ENCODE data around the gene RNF8. TPM values are rescaled to one million over a fixed set of nuclear protein-coding genes. Genes with fewer than 3 reads are reported as not detected.
"Not testable (repeated sequence)": the region's sequence is repeated elsewhere in the genome, so short reads cannot be mapped to it uniquely, and the experiment has no call there.

Gene RNF8
- total and polyA plus RNA-seq, 2 experiments from 2014 or later = 30.6 to 30.8 TPM

DNA sequence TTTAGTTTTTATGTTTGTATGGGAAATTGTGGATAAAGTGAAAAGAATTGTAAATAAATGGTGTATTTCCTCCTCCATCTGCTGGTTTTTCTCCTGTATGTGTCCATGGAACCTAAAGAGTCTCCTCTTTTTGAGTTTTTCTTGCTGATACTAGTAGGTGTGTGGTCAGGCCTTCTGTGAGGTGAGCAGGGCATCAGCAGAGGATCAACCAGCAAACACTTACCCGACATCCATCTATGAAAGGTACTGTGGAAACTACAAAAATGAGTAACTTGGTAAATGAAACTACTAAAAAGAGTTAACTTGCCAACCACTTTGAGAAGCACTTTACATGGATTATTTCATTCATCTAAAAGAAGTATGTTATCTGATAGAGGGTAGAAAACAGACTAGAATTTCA, 20.9 kb upstream of the RNF8 start:
- no peaks in the 10 kb centered on the region for H3K36me3 ChIP-seq (replicated peaks; ENCODE audit: insufficient read depth, low read depth)
- H4K20me1 ChIP-seq (ENCODE audit: insufficient read depth, poor library complexity, severe bottlenecking) = no peaks in the 10 kb centered on the region
- no peaks in the 10 kb centered on the region for H3K4me1 ChIP-seq (ENCODE audit: insufficient read depth)
- H3K79me2 ChIP-seq = no peaks in the 10 kb centered on the region
- no peaks in the 10 kb centered on the region for H3K27me3 ChIP-seq
- no peak overlapping the region for H3K27ac ChIP-seq
- H3K9me3 ChIP-seq (ENCODE audit: low read depth) = no peaks in the 10 kb centered on the region
- WGBS (ENCODE audit: low lambda C conversion rate, missing lambda C conversion rate) = 100% methylated on average over 1 of the region's 1 CpG
- no peak overlapping the region for H2AFZ ChIP-seq
- no peak overlapping the region for H3K4me3 ChIP-seq
- TF ChIP-seq EZH2phosphoT487 (IDR thresholded peaks at IDR 0.05; ENCODE audit: low read depth, severe bottlenecking, unreplicated experiment) = no peak
- no peak for TF ChIP-seq EZH2 (IDR thresholded peaks at IDR 0.05; ENCODE audit: borderline replicate concordance)
- TF ChIP-seq, protein P1, sequence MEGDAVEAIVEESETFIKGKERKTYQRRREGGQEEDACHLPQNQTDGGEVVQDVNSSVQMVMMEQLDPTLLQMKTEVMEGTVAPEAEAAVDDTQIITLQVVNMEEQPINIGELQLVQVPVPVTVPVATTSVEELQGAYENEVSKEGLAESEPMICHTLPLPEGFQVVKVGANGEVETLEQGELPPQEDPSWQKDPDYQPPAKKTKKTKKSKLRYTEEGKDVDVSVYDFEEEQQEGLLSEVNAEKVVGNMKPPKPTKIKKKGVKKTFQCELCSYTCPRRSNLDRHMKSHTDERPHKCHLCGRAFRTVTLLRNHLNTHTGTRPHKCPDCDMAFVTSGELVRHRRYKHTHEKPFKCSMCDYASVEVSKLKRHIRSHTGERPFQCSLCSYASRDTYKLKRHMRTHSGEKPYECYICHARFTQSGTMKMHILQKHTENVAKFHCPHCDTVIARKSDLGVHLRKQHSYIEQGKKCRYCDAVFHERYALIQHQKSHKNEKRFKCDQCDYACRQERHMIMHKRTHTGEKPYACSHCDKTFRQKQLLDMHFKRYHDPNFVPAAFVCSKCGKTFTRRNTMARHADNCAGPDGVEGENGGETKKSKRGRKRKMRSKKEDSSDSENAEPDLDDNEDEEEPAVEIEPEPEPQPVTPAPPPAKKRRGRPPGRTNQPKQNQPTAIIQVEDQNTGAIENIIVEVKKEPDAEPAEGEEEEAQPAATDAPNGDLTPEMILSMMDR (IDR thresholded peaks at IDR 0.05; ENCODE audit: poor library complexity) = no peak
- H3K4me2 ChIP-seq = no peak overlapping the region
- DNase-seq (ENCODE audit: low spot score) = no peak
- H3K9me2 ChIP-seq (replicated peaks; ENCODE audit: insufficient read depth) = no peaks in the 10 kb centered on the region

DNA sequence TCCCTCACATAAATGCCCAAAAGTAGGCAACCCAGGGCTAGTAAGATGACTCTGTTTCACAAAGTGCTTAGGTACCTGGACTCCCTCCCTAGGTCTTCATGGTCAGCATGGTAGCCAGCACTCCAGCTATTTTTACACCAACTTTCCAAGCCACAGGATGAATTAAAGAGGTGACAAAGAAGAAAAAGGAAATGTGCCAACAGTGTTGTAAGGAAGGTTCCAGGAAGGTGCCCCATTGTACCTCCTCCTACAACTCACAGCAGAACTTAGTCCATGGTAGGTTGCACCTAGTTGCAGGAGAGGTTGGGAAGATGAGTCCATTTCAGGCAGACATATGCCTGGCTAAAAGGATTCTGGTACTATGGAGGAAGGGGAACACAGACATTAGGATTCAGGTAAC, 19.7 kb upstream of the RNF8 start:
- no peak overlapping the region for H2AFZ ChIP-seq
- no peak overlapping the region for H3K27ac ChIP-seq
- no peaks in the 10 kb centered on the region for H4K20me1 ChIP-seq (ENCODE audit: insufficient read depth, poor library complexity, severe bottlenecking)
- no peaks in the 10 kb centered on the region for H3K9me3 ChIP-seq (ENCODE audit: low read depth)
- no peaks in the 10 kb centered on the region for H3K9me2 ChIP-seq (replicated peaks; ENCODE audit: insufficient read depth)
- no peaks in the 10 kb centered on the region for H3K36me3 ChIP-seq (replicated peaks; ENCODE audit: insufficient read depth, low read depth)
- no peak for DNase-seq (ENCODE audit: low spot score)
- H3K4me2 ChIP-seq = no peak overlapping the region
- H3K4me3 ChIP-seq = no peak overlapping the region
- no peaks in the 10 kb centered on the region for H3K27me3 ChIP-seq
- TF ChIP-seq EZH2phosphoT487 (IDR thresholded peaks at IDR 0.05; ENCODE audit: low read depth, severe bottlenecking, unreplicated experiment) (no peak), EZH2 (IDR thresholded peaks at IDR 0.05; ENCODE audit: borderline replicate concordance) (no peak)
- TF ChIP-seq, protein P1 (IDR thresholded peaks at IDR 0.05; ENCODE audit: poor library complexity) = no peak
- H3K4me1 ChIP-seq (ENCODE audit: insufficient read depth) = no peaks in the 10 kb centered on the region
- H3K79me2 ChIP-seq = no peaks in the 10 kb centered on the region

DNA sequence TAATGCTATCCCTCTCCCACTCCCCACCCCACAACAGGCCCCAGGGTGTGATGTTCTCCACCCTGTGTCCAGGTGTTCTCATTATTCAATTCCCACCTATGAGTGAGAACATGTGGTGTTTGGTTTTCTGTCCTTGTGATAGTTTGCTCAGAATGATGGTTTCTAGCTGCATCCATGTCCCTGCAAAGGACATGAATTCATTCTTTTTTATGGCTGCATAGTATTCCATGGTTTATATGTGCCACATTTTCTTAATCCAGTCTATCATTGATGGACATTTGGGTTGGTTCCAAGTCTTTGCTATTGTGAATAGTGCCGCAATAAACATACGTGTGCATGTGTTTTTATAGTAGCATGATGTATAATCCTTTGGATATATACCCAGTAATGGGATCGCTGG, 15.5 kb upstream of the RNF8 start:
- DNase-seq (ENCODE audit: low spot score); H3K27ac ChIP-seq; H3K79me2 ChIP-seq; H4K20me1 ChIP-seq (ENCODE audit: insufficient read depth, poor library complexity, severe bottlenecking); H3K4me2 ChIP-seq; H3K27me3 ChIP-seq; H2AFZ ChIP-seq; H3K9me3 ChIP-seq (ENCODE audit: low read depth); H3K9me2 ChIP-seq (replicated peaks; ENCODE audit: insufficient read depth); H3K36me3 ChIP-seq (replicated peaks; ENCODE audit: insufficient read depth, low read depth); H3K4me3 ChIP-seq; H3K4me1 ChIP-seq (ENCODE audit: insufficient read depth): not testable (repeated sequence)
- 96% methylated on average over 3 of the region's 3 CpGs for WGBS (ENCODE audit: low lambda C conversion rate, missing lambda C conversion rate)

DNA sequence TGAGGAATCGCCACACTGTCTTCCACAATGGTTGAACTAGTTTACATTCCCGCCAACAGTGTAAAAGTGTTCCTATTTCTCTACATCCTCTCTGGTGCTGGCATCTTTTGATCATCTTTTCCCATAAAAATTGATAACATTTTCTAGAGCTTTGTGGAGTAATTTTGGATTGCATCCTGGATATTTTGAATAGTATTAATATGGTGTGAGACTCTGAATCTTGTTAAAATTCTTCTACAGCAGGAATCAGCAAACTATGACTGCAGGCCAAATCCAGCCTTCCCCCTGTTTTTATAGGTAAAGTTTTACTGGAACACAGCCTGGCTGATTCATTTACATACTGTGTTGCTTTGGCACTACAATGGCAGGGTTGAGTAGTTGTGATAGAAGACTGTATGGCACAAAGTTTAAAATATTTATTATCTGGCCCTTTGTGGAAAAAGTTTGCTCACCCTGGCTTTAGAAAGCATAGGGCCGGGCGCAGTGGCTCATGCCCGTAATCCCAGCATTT, 15.0 kb upstream of the RNF8 start:
- Histone ChIP-seq H3K4me1 (ENCODE audit: insufficient read depth) (no peaks in the 10 kb centered on the region), H3K27me3 (no peaks in the 10 kb centered on the region)

More for the DNA sequence above, 15.0 kb upstream of the RNF8 start:
- Histone ChIP-seq H3K9me3 (ENCODE audit: low read depth) (no peaks in the 10 kb centered on the region), H3K4me3 (no peak overlapping the region), H4K20me1 (ENCODE audit: insufficient read depth, poor library complexity, severe bottlenecking) (no peaks in the 10 kb centered on the region), H3K4me2 (no peak overlapping the region), H3K9me2 (replicated peaks; ENCODE audit: insufficient read depth) (no peaks in the 10 kb centered on the region), H3K79me2 (no peaks in the 10 kb centered on the region), H3K27ac (no peak overlapping the region), H3K36me3 (replicated peaks; ENCODE audit: insufficient read depth, low read depth) (no peaks in the 10 kb centered on the region), H2AFZ (no peak overlapping the region)
- DNase-seq (ENCODE audit: low spot score) = no peak
- TF ChIP-seq, protein P1 (IDR thresholded peaks at IDR 0.05; ENCODE audit: poor library complexity) = no peak
- TF ChIP-seq EZH2phosphoT487 (IDR thresholded peaks at IDR 0.05; ENCODE audit: low read depth, severe bottlenecking, unreplicated experiment) (no peak), EZH2 (IDR thresholded peaks at IDR 0.05; ENCODE audit: borderline replicate concordance) (no peak)
- WGBS (ENCODE audit: low lambda C conversion rate, missing lambda C conversion rate) = 91% methylated on average over 5 of the region's 5 CpGs

Data from hepatocyte (in vitro differentiated cells).